HG02970 (cell line): Measurements from ENCODE around the gene NISCH.

Experiments used
- ATAC-seq: cut with Tn5 transposase; IDR thresholded peaks from one replicate; pipeline ENCODE4 v1.9.1; 2021; ENCODE audit warnings: mild to moderate bottlenecking, moderate library complexity, moderate number of reproducible peaks; ENCODE audit not compliant: unreplicated experiment, low FRiP score

The NISCH gene

GRCh38 chr3:52455283-52456168, at the start of gene NISCH:
NISCH (plus strand) TSS chr3:52455604; CDS start chr3:52455642, 38 bp downstream.
- ATAC-seq: peak; percentile 74

- no peak for ATAC-seq
Observed at GRCh38 chr3:52406231-52406661, 49.2 kb upstream of the NISCH start.

GRCh38 chr3:52406791-52407510, 48.5 kb upstream of the NISCH start:
- no peak for ATAC-seq

- ATAC-seq: no peak
Observed at GRCh38 chr3:52407779-52408178, 47.6 kb upstream of the NISCH start.

- ATAC-seq: no peak
Observed at GRCh38 chr3:52408466-52408865, 46.9 kb upstream of the NISCH start.

- no peak for ATAC-seq
Observed at GRCh38 chr3:52415800-52416199, 39.6 kb upstream of the NISCH start.

GRCh38 chr3:52420388-52420787, 35.0 kb upstream of the NISCH start:
- no peak for ATAC-seq

GRCh38 chr3:52422669-52423068, 32.7 kb upstream of the NISCH start:
- no peak for ATAC-seq

- ATAC-seq: no peak
Observed at GRCh38 chr3:52423173-52423572, 32.2 kb upstream of the NISCH start.

GRCh38 chr3:52428151-52429005, 27.0 kb upstream of the NISCH start:
- no peak for ATAC-seq

- no peak for ATAC-seq
Observed at GRCh38 chr3:52429031-52429430, 26.4 kb upstream of the NISCH start.

- ATAC-seq: no peak
Observed at GRCh38 chr3:52429779-52430415, 25.5 kb upstream of the NISCH start.

- no peak for ATAC-seq
Observed at GRCh38 chr3:52430416-52430810, 25.0 kb upstream of the NISCH start.

- ATAC-seq: no peak
Observed at GRCh38 chr3:52431459-52432223, 23.8 kb upstream of the NISCH start.

GRCh38 chr3:52432225-52432624, 23.2 kb upstream of the NISCH start:
- ATAC-seq: no peak

- ATAC-seq: no peak
Observed at GRCh38 chr3:52432691-52433141, 22.7 kb upstream of the NISCH start.

GRCh38 chr3:52433328-52433995, 21.9 kb upstream of the NISCH start:
- no peak for ATAC-seq

- ATAC-seq: no peak
Observed at GRCh38 chr3:52433996-52434479, 21.4 kb upstream of the NISCH start.
